ENCODE measurements around the gene TRMT2A. TPM values are rescaled to one million over a fixed set of nuclear protein-coding genes. Genes with fewer than 3 reads are reported as not detected.

The TRMT2A gene
- total RNA-seq, 6 donors from 2014 or later: 30.3 to 146 (median 61.9) TPM

- 42 to 65% methylated on average over 7 to 26 of the region's 26 CpGs for WGBS, 2 donors
- peaks cover 36 to 60% (median 44%) of the 10 kb centered on the region in 4 donors for H3K4me1 ChIP-seq
- TF ChIP-seq EP300 (IDR thresholded peaks at IDR 0.05) (no peak), POLR2A (IDR thresholded peaks at IDR 0.05) (no peak), CTCF (IDR thresholded peaks at IDR 0.05) (no peak), POLR2AphosphoS5 (IDR thresholded peaks at IDR 0.05) (no peak)
- ATAC-seq (ENCODE audit: low FRiP score in 2 of 2) (no peak), DNase-seq (peak in 1 of 2 donors; percentile 87)
- no peaks in the 10 kb centered on the region for H3K27me3 ChIP-seq
- H3K36me3 ChIP-seq: peaks cover 0 to 31% (median 16%) of the 10 kb centered on the region in 4 donors
- H3K27ac ChIP-seq: no peak overlapping the region
- H3K4me3 ChIP-seq: no peak overlapping the region
- no peaks in the 10 kb centered on the region for H3K9me3 ChIP-seq
These were observed 20.8 kb upstream of the TRMT2A start for GRCh38 chr22:20137671-20138416.

GRCh38 chr22:20137113-20137512, 20.1 kb upstream of the TRMT2A start:
- no peaks in the 10 kb centered on the region for H3K27me3 ChIP-seq
- peaks cover 41 to 67% (median 51%) of the 10 kb centered on the region in 4 donors for H3K4me1 ChIP-seq
- H3K36me3 ChIP-seq: peaks cover 0 to 25% (median 14%) of the 10 kb centered on the region in 4 donors
- TF ChIP-seq POLR2AphosphoS5 (IDR thresholded peaks at IDR 0.05) (no peak), POLR2A (IDR thresholded peaks at IDR 0.05) (no peak), EP300 (IDR thresholded peaks at IDR 0.05) (no peak), CTCF (IDR thresholded peaks at IDR 0.05) (no peak)
- H3K27ac ChIP-seq: no peak overlapping the region
- H3K9me3 ChIP-seq: no peaks in the 10 kb centered on the region
- peak in 1 of 2 donors; percentile 76 for DNase-seq
- ATAC-seq (ENCODE audit: low FRiP score in 2 of 2): no peak
- H3K4me3 ChIP-seq: no peak overlapping the region
- WGBS, 2 donors: 87 to 90% methylated on average over 3 to 4 of the region's 13 CpGs

- Histone ChIP-seq H3K27ac (no peak overlapping the region), H3K4me1 (peaks cover 41 to 69% (median 51%) of the 10 kb centered on the region in 4 donors), H3K36me3 (peaks cover 0 to 23% (median 13%) of the 10 kb centered on the region in 4 donors), H3K4me3 (no peak overlapping the region), H3K9me3 (no peaks in the 10 kb centered on the region), H3K27me3 (no peaks in the 10 kb centered on the region)
- ATAC-seq (ENCODE audit: low FRiP score in 2 of 2) (no peak), DNase-seq (no peak)
- WGBS, 2 donors: 95% methylated on average over 5 of the region's 5 CpGs
- no peak for TF ChIP-seq CTCF (IDR thresholded peaks at IDR 0.05)
- no peak for TF ChIP-seq EP300 (IDR thresholded peaks at IDR 0.05)
- TF ChIP-seq POLR2A (IDR thresholded peaks at IDR 0.05): no peak
- no peak for TF ChIP-seq POLR2AphosphoS5 (IDR thresholded peaks at IDR 0.05)
These were observed 19.5 kb upstream of the TRMT2A start for GRCh38 chr22:20136603-20136873.

GRCh38 chr22:20135806-20136602, 19.0 kb upstream of the TRMT2A start:
- WGBS, 2 donors: 88 to 93% methylated on average over 15 to 23 of the region's 25 CpGs
- TF ChIP-seq EP300 (IDR thresholded peaks at IDR 0.05) (no peak), POLR2A (IDR thresholded peaks at IDR 0.05) (no peak), CTCF (IDR thresholded peaks at IDR 0.05) (no peak), POLR2AphosphoS5 (IDR thresholded peaks at IDR 0.05) (no peak)
- Histone ChIP-seq H3K27ac (no peak overlapping the region), H3K4me1 (peaks cover 41 to 69% (median 51%) of the 10 kb centered on the region in 4 donors), H3K36me3 (peaks cover 0 to 18% (median 11%) of the 10 kb centered on the region in 4 donors), H3K4me3 (no peak overlapping the region), H3K27me3 (no peaks in the 10 kb centered on the region), H3K9me3 (no peaks in the 10 kb centered on the region)
- ATAC-seq (ENCODE audit: low FRiP score in 2 of 2): no peak
- peak in 1 of 2 donors; percentile 71 for DNase-seq
